ENCODE measurements around the gene ETV6.

ETV6 gene

DNA sequence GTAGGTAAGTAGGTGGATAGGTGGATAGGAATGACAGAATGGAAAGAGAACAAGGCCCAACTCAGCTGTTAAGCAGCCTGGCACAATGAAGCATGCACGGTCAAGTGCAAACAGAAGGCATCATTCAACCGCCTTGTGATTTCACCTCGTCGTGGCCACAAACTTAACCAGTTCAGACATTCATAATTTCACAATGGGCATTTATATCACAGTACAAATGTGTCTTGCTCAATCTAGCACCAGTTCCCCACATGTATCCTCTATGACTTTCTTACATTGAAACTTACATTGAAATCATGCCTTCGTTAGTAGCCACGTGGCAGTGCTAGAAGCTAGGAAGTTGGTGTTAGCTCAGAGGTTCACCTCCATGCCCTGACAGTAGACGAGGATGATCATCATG is 207.5 kb downstream of the ETV6 start:
- Histone ChIP-seq H3K36me3 (ENCODE audit: insufficient read depth) (no peaks in the 10 kb centered on the region), H2AFZ (ENCODE audit: low read depth) (no peak overlapping the region), H3K4me3 (IDR thresholded peaks at IDR 0.05; ENCODE audit: insufficient read depth, low read depth, low read length) (no peak overlapping the region), H4K20me1 (ENCODE audit: insufficient read depth) (no peaks in the 10 kb centered on the region), H3K79me2 (ENCODE audit: insufficient read depth, low read depth) (no peaks in the 10 kb centered on the region), H3K4me1 (ENCODE audit: low read depth, poor library complexity, severe bottlenecking) (no peaks in the 10 kb centered on the region), H3K4me2 (no peak overlapping the region), H3K27me3 (ENCODE audit: insufficient read depth, low read depth) (no peaks in the 10 kb centered on the region), H3K27ac (no peak overlapping the region), H3K9ac (no peak overlapping the region)
- TF ChIP-seq, protein P1, sequence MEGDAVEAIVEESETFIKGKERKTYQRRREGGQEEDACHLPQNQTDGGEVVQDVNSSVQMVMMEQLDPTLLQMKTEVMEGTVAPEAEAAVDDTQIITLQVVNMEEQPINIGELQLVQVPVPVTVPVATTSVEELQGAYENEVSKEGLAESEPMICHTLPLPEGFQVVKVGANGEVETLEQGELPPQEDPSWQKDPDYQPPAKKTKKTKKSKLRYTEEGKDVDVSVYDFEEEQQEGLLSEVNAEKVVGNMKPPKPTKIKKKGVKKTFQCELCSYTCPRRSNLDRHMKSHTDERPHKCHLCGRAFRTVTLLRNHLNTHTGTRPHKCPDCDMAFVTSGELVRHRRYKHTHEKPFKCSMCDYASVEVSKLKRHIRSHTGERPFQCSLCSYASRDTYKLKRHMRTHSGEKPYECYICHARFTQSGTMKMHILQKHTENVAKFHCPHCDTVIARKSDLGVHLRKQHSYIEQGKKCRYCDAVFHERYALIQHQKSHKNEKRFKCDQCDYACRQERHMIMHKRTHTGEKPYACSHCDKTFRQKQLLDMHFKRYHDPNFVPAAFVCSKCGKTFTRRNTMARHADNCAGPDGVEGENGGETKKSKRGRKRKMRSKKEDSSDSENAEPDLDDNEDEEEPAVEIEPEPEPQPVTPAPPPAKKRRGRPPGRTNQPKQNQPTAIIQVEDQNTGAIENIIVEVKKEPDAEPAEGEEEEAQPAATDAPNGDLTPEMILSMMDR (conservative IDR thresholded peaks at IDR 0.05; ENCODE audit: low read depth, low read length) = no peak

DNA sequence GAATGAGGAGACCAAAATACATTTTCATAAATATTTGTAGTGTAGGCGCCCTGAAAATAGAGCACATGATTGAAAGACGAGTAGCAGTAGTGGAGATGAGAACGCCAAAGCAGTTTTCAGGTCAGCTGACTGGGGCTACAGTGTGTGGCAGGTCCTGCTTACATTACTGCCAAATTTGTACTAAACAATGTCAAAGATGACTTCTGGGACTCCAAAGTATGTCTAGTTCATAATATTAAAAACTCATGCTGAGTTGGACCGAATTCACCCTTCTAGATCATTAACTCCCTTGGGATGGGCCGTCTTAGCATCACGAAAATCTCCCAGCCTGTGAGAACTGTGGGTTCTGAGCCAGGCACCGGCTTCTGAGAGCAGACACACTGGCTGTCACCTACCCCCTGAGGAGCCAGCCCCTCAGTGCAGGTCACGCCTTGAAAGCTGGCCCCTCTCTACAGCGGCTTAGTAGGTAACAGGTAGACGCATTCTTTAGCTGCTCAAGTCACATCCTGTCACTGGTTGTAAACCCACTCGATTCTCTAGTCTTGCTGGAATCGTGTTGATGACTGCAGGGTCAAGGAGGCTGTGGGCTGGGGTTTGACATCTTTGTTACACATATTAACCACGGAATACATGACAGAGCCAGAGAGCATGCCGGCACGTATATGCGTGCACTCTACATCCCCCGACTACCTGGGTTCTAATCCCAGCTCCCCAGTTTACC is 210.4 kb downstream of the ETV6 start:
- no peak overlapping the region for H3K4me2 ChIP-seq
- H3K79me2 ChIP-seq (ENCODE audit: insufficient read depth, low read depth) = no peaks in the 10 kb centered on the region

DNA sequence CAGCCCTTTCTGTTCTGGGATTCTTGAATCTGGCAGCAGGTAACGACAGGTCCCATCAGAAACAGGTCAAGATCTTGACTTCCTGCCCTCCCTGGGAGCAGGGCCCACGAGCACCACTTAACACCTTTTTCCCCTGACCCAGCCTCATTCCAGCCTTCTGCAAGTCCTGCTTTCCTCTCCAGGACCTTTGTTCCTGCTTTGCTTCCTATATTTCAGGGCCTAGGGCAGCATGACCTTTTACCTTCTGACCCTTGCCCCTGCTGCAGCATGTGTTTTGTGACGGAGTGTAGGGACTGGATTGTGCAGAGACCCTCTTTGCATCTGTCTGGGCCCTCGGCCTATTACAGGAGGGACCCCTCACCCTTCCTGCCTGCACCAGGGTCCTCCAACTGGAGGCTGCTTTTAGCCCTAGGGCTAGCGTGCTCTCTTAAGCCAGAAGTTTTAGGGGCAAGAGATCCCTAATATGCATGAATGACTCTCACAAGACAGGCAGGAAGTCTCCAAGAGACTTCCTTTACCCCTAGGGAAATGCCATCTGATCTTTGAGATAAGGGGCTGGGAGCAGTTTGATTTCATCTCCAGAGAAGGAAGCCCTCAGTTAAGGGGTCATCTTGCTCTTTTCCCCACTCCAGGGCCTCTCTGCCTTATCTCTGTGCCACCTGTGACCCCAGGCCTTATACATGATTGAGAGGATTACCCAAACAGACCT is 211.8 kb downstream of the ETV6 start:
- no peaks in the 10 kb centered on the region for H3K27me3 ChIP-seq (ENCODE audit: insufficient read depth, low read depth)
- no peaks in the 10 kb centered on the region for H3K4me1 ChIP-seq (ENCODE audit: low read depth, poor library complexity, severe bottlenecking)
- no peak overlapping the region for H3K4me3 ChIP-seq (IDR thresholded peaks at IDR 0.05; ENCODE audit: insufficient read depth, low read depth, low read length)
- H3K9ac ChIP-seq = no peak overlapping the region
- H3K36me3 ChIP-seq (ENCODE audit: insufficient read depth) = no peaks in the 10 kb centered on the region
- H3K27ac ChIP-seq = no peak overlapping the region
- H3K79me2 ChIP-seq (ENCODE audit: insufficient read depth, low read depth) = no peaks in the 10 kb centered on the region
- no peak overlapping the region for H2AFZ ChIP-seq (ENCODE audit: low read depth)
- TF ChIP-seq, protein P1 (conservative IDR thresholded peaks at IDR 0.05; ENCODE audit: low read depth, low read length) = no peak
- no peak overlapping the region for H3K4me2 ChIP-seq
- H4K20me1 ChIP-seq (ENCODE audit: insufficient read depth) = no peaks in the 10 kb centered on the region

More for the DNA sequence above, 210.4 kb downstream of the ETV6 start:
- Histone ChIP-seq H4K20me1 (ENCODE audit: insufficient read depth) (no peaks in the 10 kb centered on the region), H3K4me3 (IDR thresholded peaks at IDR 0.05; ENCODE audit: insufficient read depth, low read depth, low read length) (no peak overlapping the region), H3K36me3 (ENCODE audit: insufficient read depth) (no peaks in the 10 kb centered on the region), H3K27ac (no peak overlapping the region), H3K9ac (no peak overlapping the region), H3K27me3 (ENCODE audit: insufficient read depth, low read depth) (no peaks in the 10 kb centered on the region), H3K4me1 (ENCODE audit: low read depth, poor library complexity, severe bottlenecking) (no peaks in the 10 kb centered on the region), H2AFZ (ENCODE audit: low read depth) (no peak overlapping the region)
- TF ChIP-seq, protein P1 (conservative IDR thresholded peaks at IDR 0.05; ENCODE audit: low read depth, low read length) = no peak

DNA sequence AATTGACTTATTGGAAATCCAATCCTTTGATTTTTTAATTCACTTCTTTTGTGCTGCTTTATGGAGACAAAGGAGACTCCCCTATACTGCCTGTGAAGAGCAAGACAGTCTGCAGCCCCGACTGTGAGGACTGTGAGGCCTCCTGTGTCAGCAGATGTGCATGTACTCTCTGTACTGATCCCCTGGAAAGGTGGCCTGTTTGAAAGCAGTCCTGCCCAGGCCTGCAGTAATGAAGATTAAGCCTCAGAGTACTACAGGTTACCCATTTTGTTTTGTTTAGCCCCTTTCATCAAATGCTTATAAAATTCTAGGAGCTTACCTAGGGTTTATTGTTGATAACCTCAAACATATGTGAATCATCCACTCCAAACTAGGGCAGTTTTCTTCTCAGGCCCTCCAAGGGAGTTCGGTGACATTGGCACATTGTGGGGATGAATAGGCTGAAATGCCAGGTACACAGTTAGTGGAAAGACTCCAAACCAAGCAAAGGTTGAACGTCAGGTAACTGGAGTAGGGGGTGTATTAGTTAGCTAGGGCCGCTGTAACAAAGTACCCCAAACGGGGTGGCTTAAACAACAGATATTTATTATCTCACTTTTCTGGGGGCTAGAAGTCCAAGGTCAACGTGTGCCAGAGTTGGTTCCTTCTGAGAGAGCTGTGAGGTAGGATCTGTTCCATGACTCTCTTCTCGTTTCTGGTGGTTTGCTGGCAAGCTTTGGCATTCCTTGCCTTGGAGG is 212.6 kb downstream of the ETV6 start:
- Histone ChIP-seq H3K79me2 (ENCODE audit: insufficient read depth, low read depth) (no peaks in the 10 kb centered on the region), H3K27ac (no peak overlapping the region), H3K4me2 (no peak overlapping the region), H4K20me1 (ENCODE audit: insufficient read depth) (no peaks in the 10 kb centered on the region), H2AFZ (ENCODE audit: low read depth) (no peak overlapping the region), H3K36me3 (ENCODE audit: insufficient read depth) (no peaks in the 10 kb centered on the region), H3K27me3 (ENCODE audit: insufficient read depth, low read depth) (no peaks in the 10 kb centered on the region), H3K4me3 (IDR thresholded peaks at IDR 0.05; ENCODE audit: insufficient read depth, low read depth, low read length) (no peak overlapping the region), H3K9ac (no peak overlapping the region), H3K4me1 (ENCODE audit: low read depth, poor library complexity, severe bottlenecking) (no peaks in the 10 kb centered on the region)
- TF ChIP-seq, protein P1 (conservative IDR thresholded peaks at IDR 0.05; ENCODE audit: low read depth, low read length) = no peak

Data from KMS-11 (cell line).